ENCODE measurements around the gene AGAP1.

Gene AGAP1

DNA sequence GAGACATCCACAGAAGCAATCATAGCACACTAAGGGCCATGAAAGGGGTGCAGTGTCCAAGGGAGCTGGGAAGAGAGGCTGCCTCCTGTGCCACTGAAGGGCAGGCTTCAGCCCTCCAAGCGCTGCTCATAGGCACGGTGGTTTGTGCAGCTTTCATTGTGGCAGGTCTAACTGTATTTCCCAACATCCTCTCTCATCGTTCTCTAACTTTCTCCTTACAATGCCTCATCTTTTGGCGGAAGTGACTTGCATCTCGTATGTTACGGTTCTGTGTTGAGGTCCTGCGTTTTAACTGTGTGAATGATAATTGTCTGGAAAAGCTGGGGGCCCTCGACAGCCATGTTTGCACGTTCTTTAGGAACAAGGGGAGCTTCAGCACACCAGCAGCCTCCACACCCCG lies 460.4 kb downstream of the AGAP1 start:
- Mint-ChIP-seq H3K9me3 (no peaks in the 10 kb centered on the region), H3K36me3 (no peaks in the 10 kb centered on the region), H3K4me1 (no peaks in the 10 kb centered on the region), H3K4me3 (no peak overlapping the region), H3K27me3 (peaks cover 6% of the 10 kb centered on the region), H3K27ac (no peak overlapping the region)
- DNase-seq (ENCODE audit: low spot score in 2 of 2) (no peak), ATAC-seq (ENCODE audit: low read depth) (no peak)

DNA sequence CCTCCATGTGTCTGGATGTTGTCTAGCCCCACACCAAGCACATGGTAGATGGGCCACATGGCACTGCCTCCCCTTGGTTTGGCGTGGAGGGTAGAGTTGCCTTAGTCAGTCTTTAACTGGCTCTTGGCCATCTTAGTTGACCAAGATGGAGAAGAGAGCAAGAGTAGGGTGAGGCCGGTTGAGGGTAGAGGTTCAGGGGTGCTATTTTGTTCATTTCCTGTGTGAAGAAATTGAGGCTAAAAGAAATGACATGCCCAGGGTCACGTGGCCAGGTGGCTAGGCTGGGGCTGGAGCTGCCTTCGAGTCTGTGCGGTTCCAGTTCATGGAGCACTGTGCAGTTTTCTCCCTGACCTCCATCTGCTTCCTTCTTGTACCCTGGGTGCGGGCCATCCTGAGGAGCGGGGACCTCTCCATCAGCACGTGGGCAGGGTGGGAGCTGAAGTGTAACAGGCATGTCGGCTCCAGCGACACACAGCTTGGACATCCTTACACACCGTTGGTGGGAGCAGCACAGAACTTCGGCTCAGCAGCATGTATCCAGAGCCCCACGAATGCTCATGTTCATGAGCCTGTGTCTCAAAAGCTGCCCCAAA lies 461.1 kb downstream of the AGAP1 start:
- H3K36me3 Mint-ChIP-seq: no peaks in the 10 kb centered on the region
- DNase-seq (ENCODE audit: low spot score in 2 of 2) (no peak), ATAC-seq (ENCODE audit: low read depth) (no peak)
- no peaks in the 10 kb centered on the region for H3K9me3 Mint-ChIP-seq
- H3K27me3 Mint-ChIP-seq: peaks cover 6% of the 10 kb centered on the region
- H3K27ac Mint-ChIP-seq: no peak overlapping the region
- no peak overlapping the region for H3K4me3 Mint-ChIP-seq
- H3K4me1 Mint-ChIP-seq: no peaks in the 10 kb centered on the region

DNA sequence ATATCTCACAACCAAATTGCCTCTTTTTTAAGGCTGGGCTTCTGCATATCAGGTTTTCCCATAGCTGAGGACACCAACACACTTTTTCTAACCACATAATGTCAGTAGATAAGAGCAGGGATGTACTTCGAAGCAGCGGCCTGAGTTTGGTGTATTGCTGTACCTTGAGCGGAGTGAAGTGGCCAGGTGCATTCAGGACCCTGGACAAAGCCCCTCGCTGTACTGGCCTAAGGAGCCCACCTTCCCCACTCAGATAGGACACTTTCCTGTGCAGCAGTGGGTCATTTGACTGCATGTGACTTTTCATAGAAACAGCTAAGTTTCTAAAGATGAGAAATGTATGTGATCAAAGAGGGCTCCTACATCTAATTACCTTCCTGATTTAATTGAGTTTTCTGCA lies 461.8 kb downstream of the AGAP1 start:
- DNase-seq (ENCODE audit: low spot score in 2 of 2) (no peak), ATAC-seq (ENCODE audit: low read depth) (no peak)
- H3K4me1 Mint-ChIP-seq: no peaks in the 10 kb centered on the region
- peaks cover 4% of the 10 kb centered on the region for H3K27me3 Mint-ChIP-seq
- no peaks in the 10 kb centered on the region for H3K9me3 Mint-ChIP-seq
- no peak overlapping the region for H3K27ac Mint-ChIP-seq
- H3K4me3 Mint-ChIP-seq: no peak overlapping the region
- no peaks in the 10 kb centered on the region for H3K36me3 Mint-ChIP-seq

DNA sequence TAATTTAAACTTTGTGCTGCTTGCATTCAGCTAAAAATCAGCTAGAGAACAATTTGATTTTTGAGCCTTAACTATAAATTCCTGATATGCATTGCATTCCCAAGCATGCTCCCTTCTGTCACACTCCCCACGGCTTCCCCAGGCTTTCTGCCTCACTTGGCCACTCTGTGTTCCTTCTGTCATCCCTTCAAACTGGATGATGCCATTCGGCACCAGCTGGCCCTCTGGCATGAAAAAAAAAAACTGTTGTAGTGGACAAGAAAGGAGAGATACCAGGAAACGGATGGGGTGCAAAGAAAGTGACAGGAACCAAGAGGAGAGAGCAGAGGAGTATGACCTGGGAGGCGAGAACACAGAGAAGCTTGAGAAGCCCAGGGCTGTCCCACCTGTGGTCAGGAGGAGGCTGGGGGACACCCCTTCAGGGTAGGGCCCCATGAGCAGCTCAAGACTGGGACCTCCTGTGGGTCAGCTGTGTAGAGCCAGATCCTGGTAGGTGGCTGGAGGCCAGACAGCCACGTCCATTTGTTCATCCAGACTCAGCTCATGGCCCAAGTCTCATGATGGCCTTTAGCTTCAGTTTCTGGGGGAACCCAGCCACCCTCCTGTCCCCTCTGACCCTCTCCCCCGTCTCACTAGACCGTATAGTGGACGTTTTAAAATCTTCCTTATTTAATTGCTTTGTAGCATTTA lies 462.6 kb downstream of the AGAP1 start:
- DNase-seq (ENCODE audit: low spot score in 2 of 2): no peak
- Mint-ChIP-seq H3K9me3 (no peaks in the 10 kb centered on the region), H3K4me1 (no peaks in the 10 kb centered on the region), H3K4me3 (no peak overlapping the region), H3K27me3 (peaks cover 4% of the 10 kb centered on the region), H3K36me3 (no peaks in the 10 kb centered on the region), H3K27ac (no peak overlapping the region)
- no peak for ATAC-seq (ENCODE audit: low read depth)

DNA sequence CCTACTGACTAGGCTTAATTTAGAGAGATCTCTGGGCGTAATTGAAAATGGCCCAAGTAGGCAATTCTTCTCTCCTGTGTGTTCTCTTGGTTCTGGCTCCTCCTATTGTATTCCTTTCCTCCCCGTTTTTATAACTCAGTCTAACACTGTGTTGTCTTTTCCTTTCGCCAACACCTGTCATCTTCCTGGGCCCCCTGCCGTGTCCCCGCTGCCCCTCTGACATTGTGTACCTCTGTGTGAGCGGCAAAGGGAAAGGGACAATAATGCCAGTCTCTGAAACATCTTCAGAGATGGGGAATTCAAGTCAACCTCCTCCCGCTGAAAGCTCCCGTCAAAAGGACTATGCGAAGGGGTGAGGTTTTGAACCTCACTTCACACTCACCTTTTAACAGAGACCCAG lies 463.4 kb downstream of the AGAP1 start:
- Mint-ChIP-seq H3K4me1 (no peaks in the 10 kb centered on the region), H3K4me3 (no peak overlapping the region), H3K9me3 (no peaks in the 10 kb centered on the region), H3K27ac (no peak overlapping the region), H3K36me3 (no peaks in the 10 kb centered on the region), H3K27me3 (peaks cover 5% of the 10 kb centered on the region)
- ATAC-seq (ENCODE audit: low read depth) (no peak), DNase-seq (ENCODE audit: low spot score in 2 of 2) (no peak)

DNA sequence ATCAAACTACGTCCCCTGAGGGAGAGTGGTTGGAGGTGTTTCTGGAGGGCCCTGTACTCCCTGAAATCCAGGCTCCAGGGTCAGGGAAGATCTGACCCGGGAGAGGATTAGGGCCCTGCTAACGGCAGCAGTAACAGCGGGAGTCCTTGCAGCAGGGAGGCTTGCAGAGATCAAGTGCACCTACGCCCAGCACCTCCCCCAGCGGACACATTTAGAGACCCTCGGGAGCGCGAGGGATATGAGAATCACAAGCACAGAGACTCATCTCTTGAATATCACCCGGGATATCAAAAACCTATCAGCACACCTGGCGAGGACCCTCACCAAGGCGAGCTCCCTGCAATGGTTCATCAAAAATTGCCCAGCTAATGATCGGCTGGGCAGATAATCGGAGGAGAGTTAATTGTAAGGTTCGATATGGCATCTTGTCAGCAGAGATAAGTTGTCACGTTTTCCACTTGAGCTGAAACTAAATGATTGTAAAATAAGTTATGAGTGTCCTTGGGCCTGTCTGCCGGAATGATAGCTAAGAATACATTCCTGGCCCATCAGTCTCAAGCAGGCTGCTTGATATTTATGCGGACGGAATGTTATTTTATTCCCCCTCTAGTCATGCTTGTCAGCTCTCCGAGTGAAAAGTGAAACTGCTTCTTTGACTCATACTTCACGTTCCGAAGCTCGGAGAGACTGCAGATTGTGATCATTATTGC lies 464.5 kb downstream of the AGAP1 start:
- DNase-seq (ENCODE audit: low spot score in 2 of 2) (no peak), ATAC-seq (ENCODE audit: low read depth) (no peak)
- no peaks in the 10 kb centered on the region for H3K4me1 Mint-ChIP-seq
- peaks cover 5% of the 10 kb centered on the region for H3K27me3 Mint-ChIP-seq
- no peaks in the 10 kb centered on the region for H3K36me3 Mint-ChIP-seq
- H3K27ac Mint-ChIP-seq: no peak overlapping the region
- no peaks in the 10 kb centered on the region for H3K9me3 Mint-ChIP-seq
- H3K4me3 Mint-ChIP-seq: no peak overlapping the region

DNA sequence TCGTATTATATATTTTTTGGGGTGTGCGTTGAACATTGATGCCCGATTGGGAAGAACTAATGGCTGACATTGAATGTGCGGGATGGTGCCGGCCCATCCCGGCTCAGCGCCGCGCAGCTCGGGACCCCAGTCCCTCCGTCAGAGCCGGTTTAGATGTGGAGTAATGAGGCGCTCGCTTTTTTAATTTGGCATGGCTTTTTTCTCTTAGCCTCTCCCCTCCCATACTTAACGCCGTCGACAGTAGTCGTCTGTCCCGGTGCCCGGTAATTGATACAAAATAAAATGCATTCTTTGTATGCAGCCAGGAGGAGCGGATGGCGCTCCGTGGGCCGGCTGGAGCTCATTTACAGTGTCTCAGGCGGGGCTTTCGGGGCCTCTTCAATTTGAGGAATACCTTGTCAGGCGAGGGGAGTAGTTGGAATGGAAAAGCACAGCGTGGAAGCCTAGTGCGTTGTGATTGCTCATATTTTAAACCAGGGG lies 465.1 kb downstream of the AGAP1 start:
- DNase-seq (ENCODE audit: low spot score in 2 of 2) (no peak), ATAC-seq (ENCODE audit: low read depth) (no peak)
- H3K4me3 Mint-ChIP-seq: no peak overlapping the region
- H3K27ac Mint-ChIP-seq: no peak overlapping the region
- H3K4me1 Mint-ChIP-seq: no peaks in the 10 kb centered on the region
- no peaks in the 10 kb centered on the region for H3K9me3 Mint-ChIP-seq
- H3K27me3 Mint-ChIP-seq: peaks cover 5% of the 10 kb centered on the region
- no peaks in the 10 kb centered on the region for H3K36me3 Mint-ChIP-seq

DNA sequence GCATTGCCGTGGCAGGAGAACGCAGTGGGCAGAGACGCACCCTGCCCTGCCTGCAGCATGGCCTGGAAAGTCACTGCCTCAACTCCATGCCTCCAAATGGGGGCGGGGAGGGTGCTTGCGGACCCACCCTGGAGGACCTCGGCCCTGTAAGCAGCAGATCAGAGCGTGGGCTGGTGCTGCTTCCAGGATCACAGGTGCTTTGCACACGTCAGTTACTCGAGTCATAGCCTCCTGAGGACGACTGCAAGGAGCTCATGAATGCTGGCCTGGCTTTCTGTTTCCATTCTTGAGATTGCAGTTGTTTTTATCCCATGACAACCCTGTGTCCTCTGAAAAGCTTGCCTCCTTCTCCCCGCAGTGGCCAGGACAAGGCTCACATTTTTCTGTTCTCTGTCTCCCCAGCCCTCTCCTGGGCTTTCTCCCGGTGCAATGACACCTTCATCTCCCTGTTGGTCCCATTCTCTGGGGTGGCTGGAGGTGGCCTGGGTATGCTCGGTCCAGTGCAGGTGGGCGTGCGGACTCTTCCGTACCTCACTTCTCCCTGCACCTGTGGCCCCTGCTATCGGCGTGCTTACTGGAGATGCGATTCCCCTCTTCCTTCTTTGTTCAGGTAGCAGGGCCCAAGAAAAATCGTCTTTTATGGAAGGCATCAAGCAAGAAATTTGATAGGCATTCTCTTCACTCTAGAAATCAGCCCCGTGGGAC lies 466.3 kb downstream of the AGAP1 start:
- DNase-seq (ENCODE audit: low spot score in 2 of 2): no peak
- H3K9me3 Mint-ChIP-seq: no peaks in the 10 kb centered on the region
- no peak overlapping the region for H3K4me3 Mint-ChIP-seq
- H3K27me3 Mint-ChIP-seq: peaks cover 1% of the 10 kb centered on the region
- H3K27ac Mint-ChIP-seq: no peak overlapping the region
- no peak for ATAC-seq (ENCODE audit: low read depth)
- no peaks in the 10 kb centered on the region for H3K36me3 Mint-ChIP-seq
- no peaks in the 10 kb centered on the region for H3K4me1 Mint-ChIP-seq

DNA sequence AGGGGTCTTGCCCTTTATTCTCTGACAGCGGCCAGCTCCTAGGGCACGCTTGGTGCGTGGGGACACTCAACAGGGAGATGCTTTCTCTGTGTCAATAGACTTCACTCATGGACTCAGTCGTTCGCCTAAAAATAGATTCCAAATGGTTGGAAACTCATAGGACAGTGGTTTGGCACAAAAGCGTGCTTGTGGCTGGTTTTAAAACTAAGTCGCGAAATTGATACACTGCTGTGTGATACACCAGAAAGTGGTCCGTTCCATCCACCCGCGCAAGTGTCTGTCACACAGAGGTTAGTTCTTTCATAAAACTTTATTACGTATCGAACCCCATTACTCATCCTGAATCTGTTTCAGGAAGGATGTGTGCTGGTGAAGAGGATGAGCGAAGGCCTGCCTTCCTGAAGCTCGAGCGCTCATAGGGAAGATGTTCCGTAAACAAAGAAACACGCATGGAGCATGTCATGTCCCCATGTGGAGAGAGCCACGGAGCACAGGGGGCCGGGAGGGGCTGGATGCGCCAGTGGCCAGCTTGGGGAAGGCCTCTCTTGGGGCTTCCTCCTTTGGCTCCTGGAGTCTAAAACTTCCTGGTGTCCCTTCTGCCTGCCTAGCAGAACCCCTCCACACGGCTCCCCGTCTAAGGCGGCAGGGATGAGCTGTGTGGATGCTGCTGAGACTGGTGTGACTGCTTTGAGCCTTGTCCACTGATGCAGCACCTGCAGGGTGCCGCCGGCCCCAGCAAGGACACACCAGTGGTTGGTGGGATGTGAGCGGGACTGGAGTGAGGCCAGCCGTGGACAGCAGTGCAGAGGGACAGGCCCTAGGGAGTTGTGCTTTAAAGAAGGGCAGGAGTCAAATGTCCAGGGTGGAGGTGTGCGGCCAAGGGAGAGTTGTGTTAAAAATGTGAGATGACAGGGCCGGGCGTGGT lies 467.1 kb downstream of the AGAP1 start:
- no peak for DNase-seq (ENCODE audit: low spot score in 2 of 2)
- no peak for ATAC-seq (ENCODE audit: low read depth)
- H3K27ac Mint-ChIP-seq: no peak overlapping the region
- H3K9me3 Mint-ChIP-seq: no peaks in the 10 kb centered on the region
- H3K4me1 Mint-ChIP-seq: no peaks in the 10 kb centered on the region
- H3K4me3 Mint-ChIP-seq: no peak overlapping the region
- H3K36me3 Mint-ChIP-seq: no peaks in the 10 kb centered on the region
- H3K27me3 Mint-ChIP-seq: peaks cover 1% of the 10 kb centered on the region

DNA sequence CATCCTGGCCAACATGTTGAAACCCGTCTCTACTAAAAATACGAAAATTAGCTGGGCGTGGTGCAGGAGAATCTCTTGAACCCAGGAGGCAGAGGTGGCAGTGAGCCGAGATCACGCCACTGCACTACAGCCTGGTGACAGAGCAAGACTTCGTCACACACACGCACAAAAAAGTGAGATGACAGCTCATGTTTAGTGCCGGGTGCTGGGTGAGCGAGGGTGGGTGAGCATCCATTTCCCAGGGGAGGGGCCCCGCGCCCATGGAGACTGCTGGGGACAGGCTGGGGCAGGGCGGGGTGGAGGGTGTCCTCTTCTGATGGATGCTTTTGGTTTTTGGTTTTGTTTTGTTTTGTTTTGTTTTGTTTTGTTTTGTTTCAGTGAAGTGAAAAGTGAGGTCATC lies 467.9 kb downstream of the AGAP1 start:
- Mint-ChIP-seq H3K36me3 (no peaks in the 10 kb centered on the region), H3K27me3 (peaks cover 1% of the 10 kb centered on the region), H3K4me1 (no peaks in the 10 kb centered on the region), H3K4me3 (no peak overlapping the region), H3K9me3 (no peaks in the 10 kb centered on the region), H3K27ac (no peak overlapping the region)
- ATAC-seq (ENCODE audit: low read depth) (no peak), DNase-seq (ENCODE audit: low spot score in 2 of 2) (no peak)

DNA sequence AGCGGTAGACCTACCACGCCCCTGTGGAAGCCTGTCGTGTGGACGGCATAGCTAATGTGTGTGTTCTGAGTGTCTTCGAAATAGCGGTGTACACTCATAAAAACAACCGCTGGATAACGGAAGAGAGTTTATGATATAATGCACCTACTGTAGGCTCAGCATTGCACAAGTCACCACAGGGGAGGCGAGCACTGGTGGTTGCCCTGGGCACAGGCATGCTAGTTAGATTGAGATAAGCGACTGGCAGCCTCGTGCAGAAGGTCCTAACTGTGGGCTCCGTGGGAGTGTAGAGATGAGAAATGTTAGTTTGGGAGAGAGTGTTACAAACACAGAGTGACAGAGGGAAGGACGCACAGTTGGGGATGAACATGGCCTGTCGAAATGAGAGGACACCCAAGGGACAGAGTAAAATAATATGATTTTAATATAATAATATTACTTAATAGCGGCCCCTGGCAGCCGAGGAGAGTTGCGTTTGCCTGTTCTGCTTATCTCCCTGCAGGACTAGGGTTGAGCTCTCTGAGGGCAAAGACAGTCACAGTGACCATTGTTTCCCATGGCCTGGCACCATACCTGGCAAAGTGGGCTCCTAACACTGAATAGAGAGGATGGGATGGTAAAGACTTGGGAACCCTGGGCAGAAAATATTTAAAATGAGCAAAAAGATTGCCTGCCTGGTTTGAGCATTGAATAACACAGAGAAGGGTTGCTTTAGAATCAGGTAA lies 470.2 kb downstream of the AGAP1 start:
- no peak overlapping the region for H3K4me3 Mint-ChIP-seq
- peaks cover 3% of the 10 kb centered on the region for H3K9me3 Mint-ChIP-seq
- DNase-seq (ENCODE audit: low spot score in 2 of 2): no peak
- H3K27me3 Mint-ChIP-seq: peaks cover 1% of the 10 kb centered on the region
- no peaks in the 10 kb centered on the region for H3K36me3 Mint-ChIP-seq
- H3K4me1 Mint-ChIP-seq: no peaks in the 10 kb centered on the region
- no peak overlapping the region for H3K27ac Mint-ChIP-seq
- ATAC-seq (ENCODE audit: low read depth): no peak

DNA sequence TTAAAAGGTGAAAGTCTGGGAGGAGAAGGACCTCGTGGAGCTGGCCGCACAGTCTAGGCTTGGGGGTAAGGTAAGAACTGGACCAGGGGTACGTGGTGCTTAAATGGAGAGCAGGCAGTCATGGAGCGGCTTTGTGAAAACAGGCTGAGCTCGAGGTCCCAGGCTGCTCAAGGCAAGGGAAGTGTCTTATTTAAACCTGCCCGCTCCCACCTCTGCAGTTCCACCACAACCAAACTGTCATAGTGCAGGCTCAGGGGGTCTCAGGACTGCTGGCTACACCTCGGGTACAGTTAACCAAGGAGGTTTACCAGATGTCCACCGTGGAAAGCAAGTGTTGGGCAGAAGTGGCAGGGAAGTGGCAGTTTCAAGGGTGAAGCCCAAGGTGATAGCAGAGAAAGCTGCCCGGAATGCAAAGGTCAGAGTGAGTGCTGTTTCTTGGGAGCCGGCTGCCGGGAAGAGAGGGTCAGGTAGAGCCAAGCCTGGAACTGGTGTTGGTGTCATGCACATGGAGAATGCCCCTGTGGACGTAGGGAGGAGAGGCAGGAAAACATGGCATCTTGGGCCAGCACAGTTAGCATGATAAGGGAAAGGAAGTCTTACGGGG lies 471.0 kb downstream of the AGAP1 start:
- Mint-ChIP-seq H3K4me3 (no peak overlapping the region), H3K4me1 (no peaks in the 10 kb centered on the region), H3K36me3 (no peaks in the 10 kb centered on the region), H3K27ac (no peak overlapping the region), H3K27me3 (peaks cover 1% of the 10 kb centered on the region), H3K9me3 (peaks cover 3% of the 10 kb centered on the region)
- ATAC-seq (ENCODE audit: low read depth) (no peak), DNase-seq (ENCODE audit: low spot score in 2 of 2) (no peak)

DNA sequence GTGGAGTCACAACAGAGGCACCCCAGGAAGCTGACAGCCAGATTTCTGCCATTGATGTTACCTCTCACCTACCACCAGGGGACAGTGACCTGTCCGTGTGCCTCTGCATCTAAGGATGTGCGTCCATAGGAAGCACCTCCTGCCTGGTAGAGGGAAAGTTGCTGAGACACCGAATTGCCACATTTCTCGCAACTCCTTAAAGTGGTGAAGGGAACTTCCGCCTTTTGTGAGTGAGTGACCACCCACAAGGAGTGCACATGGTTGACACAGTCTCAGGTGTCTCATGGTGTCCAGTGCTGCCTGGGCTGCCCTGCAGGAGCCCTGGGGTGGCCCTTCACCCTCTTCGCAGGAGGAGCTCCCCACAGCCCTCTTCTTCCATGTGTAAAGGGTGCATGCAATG lies 472.6 kb downstream of the AGAP1 start:
- DNase-seq (ENCODE audit: low spot score in 2 of 2) (no peak), ATAC-seq (ENCODE audit: low read depth) (no peak)
- H3K4me1 Mint-ChIP-seq: no peaks in the 10 kb centered on the region
- H3K4me3 Mint-ChIP-seq: no peak overlapping the region
- H3K9me3 Mint-ChIP-seq: peaks cover 3% of the 10 kb centered on the region
- H3K27ac Mint-ChIP-seq: no peak overlapping the region
- peaks cover 4% of the 10 kb centered on the region for H3K27me3 Mint-ChIP-seq
- H3K36me3 Mint-ChIP-seq: no peaks in the 10 kb centered on the region

Data from memory B cell (primary cell).